ENCODE data around the gene ANKH.

The ANKH gene

DNA sequence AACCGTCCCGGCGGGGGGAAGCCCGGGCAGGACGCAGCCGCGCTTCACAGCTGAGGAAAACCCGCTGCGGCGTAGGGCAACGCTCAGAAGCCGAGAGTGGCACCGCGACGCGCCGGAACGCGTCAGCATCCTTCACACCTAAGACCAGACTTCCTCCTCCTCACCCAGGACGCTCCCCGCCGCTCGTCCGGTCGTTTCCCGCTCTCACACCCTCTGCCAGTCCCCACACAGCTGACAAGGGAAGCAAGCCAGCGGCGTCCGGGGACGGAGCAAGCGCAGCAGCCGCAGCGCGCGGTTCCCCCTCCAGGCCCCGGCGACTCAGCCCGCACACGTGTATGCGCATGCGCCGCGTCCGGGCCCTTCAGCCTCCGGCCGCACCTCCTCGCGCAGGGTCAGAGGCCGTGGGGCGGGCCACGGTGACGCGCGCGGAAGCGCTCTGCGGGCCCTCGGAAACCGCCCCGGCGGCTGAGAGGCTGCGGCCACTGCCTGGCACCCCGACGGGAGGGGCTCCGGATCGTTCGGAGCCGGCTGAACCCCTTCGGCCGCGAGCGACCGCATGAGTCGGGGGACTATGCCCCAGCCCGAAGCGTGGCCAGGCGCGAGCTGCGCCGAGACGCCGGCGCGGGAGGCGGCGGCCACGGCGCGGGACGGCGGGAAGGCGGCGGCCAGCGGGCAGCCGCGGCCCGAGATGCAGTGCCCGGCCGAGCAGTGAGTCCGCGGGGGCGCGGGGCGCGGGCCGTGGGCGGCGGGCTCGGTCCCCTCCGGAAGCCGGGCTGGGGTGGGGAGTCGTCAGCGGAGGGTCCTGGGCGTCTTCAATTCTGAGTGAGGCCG lies 207.1 kb downstream of the ANKH start, which contains the start of gene OTULIN:
OTULIN (plus strand) TSS at position 449 of the 831 bp plus-strand sequence; CDS start at position 557, 108 bp downstream.
- DNase-seq (ENCODE audit: low read depth): peak; percentile 83

DNA sequence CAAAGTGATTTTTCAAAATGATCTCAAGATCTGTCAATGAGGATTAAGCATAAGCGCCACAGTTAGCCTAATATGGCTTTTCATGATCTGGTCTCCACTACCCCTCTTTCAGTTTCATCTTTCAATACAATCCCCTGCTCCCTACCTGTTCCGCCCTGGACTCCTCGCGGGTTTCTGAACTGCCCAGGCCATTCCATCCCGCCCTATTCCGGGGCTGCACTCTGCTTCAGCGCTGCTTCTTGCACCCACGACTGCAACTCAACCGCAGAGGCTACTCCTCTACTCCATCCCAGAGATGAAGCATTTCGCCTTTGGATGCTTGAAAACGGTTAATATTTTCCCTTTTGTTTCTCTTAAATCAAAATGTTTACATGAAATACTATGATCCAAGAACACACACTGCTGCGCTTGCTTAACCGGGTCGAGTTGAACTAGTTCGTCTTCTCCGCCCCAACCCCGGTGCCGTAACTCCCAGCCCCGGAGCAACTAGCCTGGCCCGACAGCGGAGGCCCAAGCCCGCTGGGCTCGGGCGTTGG lies 207.8 kb downstream of the ANKH start:
- DNase-seq (ENCODE audit: low read depth): no peak

DNA sequence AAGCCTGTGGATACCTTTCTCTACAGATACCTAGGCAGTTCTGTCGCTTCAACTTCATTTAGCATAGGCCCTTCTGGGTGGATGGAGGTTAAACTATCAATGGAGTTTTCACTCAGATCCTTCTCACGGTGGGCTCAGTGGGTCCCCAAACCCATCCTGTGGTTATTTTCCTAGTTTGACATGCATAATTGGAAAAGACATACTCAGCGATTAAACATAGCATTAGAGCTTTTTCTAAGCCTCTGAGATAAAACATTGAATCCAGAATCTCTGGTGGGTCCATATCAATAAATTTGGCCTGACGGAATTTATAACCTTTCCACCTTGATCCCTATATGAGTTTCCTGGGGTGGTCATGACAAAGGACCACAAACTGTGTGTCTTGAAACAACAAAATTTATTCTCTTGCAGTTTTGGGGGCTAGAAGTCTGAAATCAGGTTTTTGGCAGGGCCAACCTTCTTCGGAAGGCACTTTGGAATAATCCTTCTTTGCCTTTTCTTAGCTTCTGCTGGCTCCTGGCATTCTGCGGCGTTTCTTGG lies 208.8 kb downstream of the ANKH start:
- no peak for DNase-seq (ENCODE audit: low read depth)

DNA sequence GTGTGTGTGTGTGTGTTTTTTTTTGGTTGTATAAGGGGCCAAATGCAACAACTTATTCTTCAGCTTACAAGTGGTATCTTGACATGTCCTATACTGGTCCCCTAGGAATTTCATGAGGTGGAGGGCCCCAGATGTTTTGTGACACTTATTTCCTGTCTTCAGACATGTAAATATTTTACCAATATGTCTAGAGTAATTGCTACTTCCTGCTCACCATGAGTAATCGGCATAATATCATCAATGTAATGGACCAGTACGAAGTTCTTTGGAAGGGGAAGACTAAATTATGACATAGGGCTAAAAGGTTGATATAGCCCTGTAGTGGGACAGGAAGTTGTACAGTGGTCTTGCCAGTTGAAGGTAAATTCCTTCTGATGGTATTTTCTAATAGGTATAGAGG lies 210.7 kb downstream of the ANKH start:
- no peak for DNase-seq (ENCODE audit: low read depth)

DNA sequence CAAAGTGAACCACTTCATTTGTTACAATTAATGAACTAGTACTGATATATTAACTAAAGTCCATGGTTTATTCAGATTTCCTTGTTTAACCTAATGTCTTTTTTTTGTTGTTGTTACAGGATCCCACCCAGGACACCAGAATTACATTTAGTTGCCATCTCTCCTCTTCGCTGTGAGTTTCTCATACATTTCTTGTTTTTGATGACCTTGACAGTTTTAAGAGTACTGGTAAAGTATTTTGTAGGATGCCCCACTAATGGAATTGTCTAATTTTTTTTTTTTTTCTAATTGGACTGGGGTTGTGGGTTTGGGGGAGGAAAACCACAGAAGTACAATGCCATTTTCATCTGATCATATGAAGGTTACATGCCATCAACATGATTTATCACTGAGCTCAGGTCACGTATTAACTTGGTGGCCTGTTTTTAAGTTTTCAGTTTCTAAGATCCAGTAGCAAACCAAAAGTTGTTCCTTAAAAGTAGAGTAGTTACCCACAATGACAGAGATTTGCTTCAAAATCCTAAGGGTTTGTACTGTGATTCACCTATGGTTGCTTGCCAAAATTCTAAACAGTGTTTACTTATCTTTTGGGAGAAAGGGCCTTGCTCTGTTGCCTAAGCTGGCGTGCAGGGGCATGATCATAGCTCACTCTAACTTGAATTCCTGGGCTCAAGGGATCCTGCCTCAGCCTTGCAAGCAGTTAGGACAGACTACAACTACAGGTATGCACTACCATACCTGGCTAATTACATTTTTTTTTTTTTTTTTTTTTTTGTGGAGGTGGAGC lies 211.6 kb downstream of the ANKH start:
- DNase-seq (ENCODE audit: low read depth): peak; percentile 59

DNA sequence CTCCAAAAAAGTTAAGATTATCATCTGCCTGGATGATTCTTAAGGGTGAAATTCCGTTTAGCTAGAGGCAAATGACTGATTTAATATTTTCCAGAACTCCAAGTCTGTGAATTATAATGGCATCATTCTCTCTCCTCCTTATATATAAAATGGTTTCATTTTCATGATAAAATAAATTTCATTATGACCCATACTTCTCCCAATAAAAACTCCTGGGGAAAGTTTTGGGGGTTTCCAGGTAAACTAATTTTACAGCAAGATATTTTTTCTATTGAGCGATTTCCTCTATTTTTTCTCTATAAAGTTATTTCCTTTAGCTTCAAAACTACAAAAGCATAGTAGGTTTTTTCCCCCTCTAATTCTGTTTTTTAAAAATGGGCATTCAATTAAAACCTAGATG lies 214.7 kb downstream of the ANKH start:
- no peak for DNase-seq (ENCODE audit: low read depth)

DNA sequence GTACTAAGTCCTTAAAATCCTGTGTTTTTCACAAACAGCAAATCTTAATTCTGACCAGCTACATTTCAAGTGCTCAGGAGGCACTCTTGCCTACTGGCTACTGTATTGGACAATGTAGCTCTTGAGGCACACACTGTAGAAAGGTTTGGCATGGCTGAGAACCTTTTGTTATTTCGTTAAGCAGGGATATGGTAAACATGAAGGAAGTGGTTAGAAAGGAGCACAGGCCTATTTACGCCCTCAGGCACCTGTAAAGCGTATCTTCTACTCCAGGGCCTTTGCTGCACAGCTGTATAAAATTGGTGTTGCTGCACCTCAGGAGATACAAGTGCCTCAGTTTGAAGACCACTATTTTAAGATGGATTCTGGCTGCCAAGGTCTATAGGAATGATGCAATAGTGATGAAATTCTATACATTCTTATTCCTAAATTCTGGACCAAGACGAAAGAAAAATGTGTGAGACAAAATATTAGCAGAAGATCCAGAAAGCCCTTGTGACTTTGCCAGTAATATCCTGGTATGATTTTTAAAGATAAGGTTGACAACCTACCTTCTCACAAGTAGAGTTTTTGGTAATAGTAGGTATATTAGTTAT lies 216.3 kb downstream of the ANKH start:
- no peak for DNase-seq (ENCODE audit: low read depth)
